NCI-H2196 (cell line): Measurements from ENCODE around the gene OR51Q1.

ENCODE experiments used
- DNase-seq: peaks from one replicate; lab custom pipeline; 2025; ENCODE audit not compliant: unreplicated experiment; lab: John Stamatoyannopoulos, UW

The OR51Q1 gene

GRCh38 chr11:5421811-5422210 lies at the start of gene OR51Q1:
Gene OR51Q1 (plus strand): TSS chr11:5422111. CDS start chr11:5422201, 90 bp downstream.
- no peak for DNase-seq

GRCh38 chr11:5380740-5381342 lies 41.1 kb upstream of the OR51Q1 start:
- DNase-seq, result peak; percentile 51

- DNase-seq, result no peak
These were observed 38.3 kb upstream of the OR51Q1 start, which contains the start of gene OR51M1 for GRCh38 chr11:5383576-5383975. Gene OR51M1 (plus strand): TSS chr11:5383812. CDS start chr11:5389399, 5,587 bp downstream.

- no peak for DNase-seq
These were observed 37.6 kb upstream of the OR51Q1 start for GRCh38 chr11:5384335-5384734.

- DNase-seq, result no peak
These were observed 31.7 kb upstream of the OR51Q1 start for GRCh38 chr11:5390210-5390609.

- no peak for DNase-seq
These were observed 27.8 kb upstream of the OR51Q1 start for GRCh38 chr11:5394091-5394490.

- DNase-seq, result no peak
These were observed 23.0 kb upstream of the OR51Q1 start for GRCh38 chr11:5398936-5399335.

- DNase-seq, result no peak
These were observed 16.7 kb upstream of the OR51Q1 start for GRCh38 chr11:5405173-5405572.

- no peak for DNase-seq
These were observed 918 bp upstream of the OR51Q1 start for GRCh38 chr11:5420993-5421392.

GRCh38 chr11:5423131-5423530 lies 1.2 kb downstream of the OR51Q1 start:
- DNase-seq, result no peak

- DNase-seq, result no peak
These were observed 19.5 kb downstream of the OR51Q1 start, which contains the start of gene OR51I1 for GRCh38 chr11:5441414-5441813. Gene OR51I1 (minus strand): TSS chr11:5441514. CDS start chr11:5441514, 0 bp downstream.

- DNase-seq, result no peak
These were observed 22.0 kb downstream of the OR51Q1 start for GRCh38 chr11:5443835-5444393.

- no peak for DNase-seq
These were observed 27.1 kb downstream of the OR51Q1 start, which contains the start of gene OR51I2 for GRCh38 chr11:5449023-5449422. Gene OR51I2 (plus strand): TSS chr11:5449323. CDS start chr11:5453489, 4,166 bp downstream.

GRCh38 chr11:5449432-5449831 lies 27.5 kb downstream of the OR51Q1 start:
- DNase-seq, result no peak

GRCh38 chr11:5460983-5461621 lies 39.2 kb downstream of the OR51Q1 start:
- no peak for DNase-seq

- no peak for DNase-seq
These were observed 45.6 kb downstream of the OR51Q1 start for GRCh38 chr11:5467527-5467926.
